ENCODE measurements around the gene MGA.

- TF ChIP-seq CTCF (IDR thresholded peaks at IDR 0.05) (no peak), POLR2A (IDR thresholded peaks at IDR 0.05) (no peak)
Observed at GRCh38 chr15:41691471-41691870, 31.3 kb downstream of the MGA start.
